BJ (cell line): ENCODE data around the gene B3GALT2. TPM values are rescaled to one million over a fixed set of nuclear protein-coding genes. Genes with fewer than 3 reads are reported as not detected.
"Not testable (repeated sequence)": the region's sequence is repeated elsewhere in the genome, so short reads cannot be mapped to it uniquely, and the experiment has no call there.

Source experiments
- CTCF ChIA-PET: fragments of 350-600 bp; formaldehyde crosslinking; extraction: SDS; loops from one replicate; lab custom pipeline; 2021; ENCODE audit warnings: antibody characterized with exemption, inconsistent platforms; lab: Yijun Ruan, JAX
- POLR2A ChIA-PET: fragments of 300-600 bp; sonication (Branson Sonifier 250); formaldehyde crosslinking; extraction: SDS; loops from one replicate; lab custom pipeline; 2021; ENCODE audit warnings: antibody characterized with exemption; lab: Charles Lee
- DNase-seq: peaks from one replicate; pipeline ENCODE4 v3.0.0-alpha.2; 2011; ENCODE audit warnings: low read depth
- H3K27me3 ChIP-seq: 2 replicates; pipeline ENCODE4 v1.6.0; 2011; ENCODE audit warnings: low read length; ENCODE audit not compliant: control insufficient read depth, insufficient read depth
- H3K36me3 ChIP-seq: 2 replicates; pipeline ENCODE4 v1.5.1; 2011; ENCODE audit warnings: low read length; ENCODE audit not compliant: control insufficient read depth, insufficient read depth
- H3K4me3 ChIP-seq: 2 replicates; pipeline ENCODE4 v1.5.1; 2011; ENCODE audit warnings: low read depth, mild to moderate bottlenecking, control low read depth, low read length
- CTCF ChIP-seq: IDR thresholded peaks from 2 replicates; pipeline ENCODE4 v1.5.1; 2011; ENCODE audit warnings: low read depth, mild to moderate bottlenecking, control low read depth, inconsistent platforms, low read length, moderate library complexity; ENCODE audit not compliant: insufficient read depth
- polyA plus RNA-seq: library from polyadenylated mRNA; depleted of rRNA; stranded (reverse); fragments of >200 nt; gene quantifications from 2 replicates; pipeline ENCODE4 v1.2.3, GENCODE V29; 2011

B3GALT2 gene
- polyA plus RNA-seq, 1 experiment, result 1.5 TPM

DNA sequence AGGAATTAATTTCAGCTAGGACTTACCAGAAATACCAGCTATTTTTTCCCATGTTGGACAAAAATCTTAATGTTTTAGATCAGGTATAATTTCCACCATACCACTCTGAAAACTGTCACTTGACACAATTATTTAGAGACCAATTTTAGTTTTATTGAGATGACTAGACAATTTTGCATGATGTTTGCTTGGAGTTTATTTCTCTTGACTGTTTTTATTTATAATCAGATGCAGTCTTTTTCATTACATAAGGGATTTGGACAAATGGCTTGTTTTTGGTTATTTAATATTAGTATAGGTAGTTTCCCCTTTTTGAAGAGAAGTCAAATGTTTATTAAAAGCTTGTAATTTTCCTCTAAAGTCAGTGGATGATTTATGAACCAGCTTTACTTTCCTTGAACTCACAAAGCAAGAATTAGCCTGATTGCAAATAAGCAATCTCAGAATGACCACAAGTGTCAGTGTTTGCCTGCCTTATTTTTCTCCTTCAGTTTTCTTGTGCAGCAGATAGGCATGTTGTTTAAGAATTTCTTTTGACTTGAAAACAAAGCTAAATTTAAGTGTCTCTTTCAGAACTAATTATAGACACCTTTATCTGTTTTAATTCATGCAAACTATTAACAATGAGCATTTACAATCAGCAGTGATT is 3.8 kb upstream of the B3GALT2 start:
- POLR2A ChIA-PET, result no interaction called here
- CTCF ChIA-PET, result interaction anchor here (0.8 to 2.5 kb wide), 7 partner anchors 9 to 1091 kb away, joined by 3 to 13 read pairs (median 3); no protein-coding TSS in a partner anchor
- no peak overlapping the region for H3K4me3 ChIP-seq
- H3K36me3 ChIP-seq, result no peaks in the 10 kb centered on the region
- no peak for DNase-seq
- H3K27me3 ChIP-seq, result no peaks in the 10 kb centered on the region
- peak; percentile 44 for TF ChIP-seq CTCF

DNA sequence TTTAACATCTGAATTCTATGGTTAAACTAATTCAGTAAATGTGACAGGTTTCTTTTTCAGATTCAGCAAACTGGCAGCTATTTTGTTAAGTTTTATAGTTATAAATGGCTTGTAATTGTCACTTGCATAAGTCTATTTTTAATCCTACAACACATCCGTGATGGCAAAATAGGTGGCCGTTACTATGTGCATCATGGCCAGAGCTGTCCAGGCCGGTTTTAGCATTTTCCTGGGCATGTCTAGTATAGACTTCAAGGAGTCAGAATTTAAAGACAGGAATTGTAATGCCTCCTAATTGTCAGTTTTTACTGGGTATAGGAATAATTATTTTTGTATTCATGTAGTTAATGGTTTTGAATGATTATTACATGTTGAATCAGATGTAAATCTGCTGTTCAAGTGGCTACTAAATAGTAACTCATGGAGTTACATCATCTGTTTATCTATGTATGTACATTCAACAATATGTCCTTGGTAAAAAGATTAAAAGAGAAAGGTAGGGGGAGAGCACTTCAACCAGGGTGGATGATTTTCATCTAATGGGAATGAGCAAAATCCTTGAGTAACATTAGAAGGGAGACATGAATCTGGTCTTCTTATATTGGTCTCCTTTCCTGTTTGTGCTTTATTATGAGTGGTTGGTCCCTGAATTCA is 3.2 kb upstream of the B3GALT2 start:
- Histone ChIP-seq H3K27me3 (no peaks in the 10 kb centered on the region), H3K36me3 (no peaks in the 10 kb centered on the region), H3K4me3 (no peak overlapping the region)
- DNase-seq, result no peak
- POLR2A ChIA-PET, result no interaction called here
- no peak for TF ChIP-seq CTCF
- CTCF ChIA-PET, result interaction anchor here (0.5 to 2.5 kb wide), 5 partner anchors 19 to 1091 kb away, joined by 3 to 13 read pairs (median 4); no protein-coding TSS in a partner anchor

DNA sequence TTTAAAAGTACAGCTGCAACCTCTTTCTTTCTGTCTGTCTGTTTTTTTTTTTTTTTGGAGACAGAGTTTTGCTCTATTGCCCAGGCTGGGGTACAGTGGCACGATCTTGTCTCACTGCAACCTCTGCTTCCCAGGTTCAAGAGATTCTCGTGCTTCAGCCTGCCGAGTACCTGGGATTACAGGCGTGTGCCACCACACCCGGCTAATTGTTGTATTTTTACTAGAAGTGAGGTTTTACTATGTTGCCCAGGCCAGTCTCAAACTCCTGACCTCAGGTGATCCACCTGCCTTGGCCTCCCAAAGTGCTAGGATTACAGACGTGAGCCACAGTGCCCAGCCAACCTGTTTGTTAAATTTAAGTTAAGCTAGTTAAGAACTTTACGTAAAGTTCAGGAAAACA is 2.5 kb upstream of the B3GALT2 start:
- POLR2A ChIA-PET, H3K27me3 ChIP-seq, H3K36me3 ChIP-seq, H3K4me3 ChIP-seq, DNase-seq: not testable (repeated sequence)
- CTCF ChIA-PET, result interaction anchor here (0.5 to 2.5 kb wide), 4 partner anchors 144 to 548 kb away, joined by 3 to 13 read pairs (median 5); no protein-coding TSS in a partner anchor

DNA sequence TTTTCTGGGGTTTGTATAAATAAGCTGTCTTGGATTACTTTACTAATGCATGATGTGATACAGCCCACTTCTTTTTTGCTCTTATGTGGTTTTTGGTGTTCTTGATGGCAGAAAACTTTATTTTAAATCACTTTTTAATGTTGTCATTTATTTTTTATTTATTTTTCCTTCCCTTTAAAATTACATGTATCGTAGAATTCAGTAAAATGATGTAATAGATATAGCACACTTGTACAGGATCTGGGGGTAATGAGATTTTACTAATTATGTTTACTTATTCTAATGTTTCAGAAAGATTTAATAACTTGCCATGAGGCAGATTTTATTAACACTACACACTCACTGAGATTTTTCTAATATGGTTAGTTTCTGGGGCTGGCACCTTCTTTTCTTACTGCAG is 701 bp upstream of the B3GALT2 start:
- Histone ChIP-seq H3K36me3 (no peaks in the 10 kb centered on the region), H3K4me3 (no peak overlapping the region), H3K27me3 (no peaks in the 10 kb centered on the region)
- TF ChIP-seq CTCF, result no peak
- POLR2A ChIA-PET, result no interaction called here
- no peak for DNase-seq
- CTCF ChIA-PET, result interaction anchor here (0.8 to 1.5 kb wide), 3 partner anchors 15 to 149 kb away, joined by 3 read pairs; no protein-coding TSS in a partner anchor

- CTCF ChIA-PET, result interaction anchor here (0.6 to 2.6 kb wide), 3 partner anchors 60 to 153 kb away, joined by 3 to 13 read pairs (median 4); no protein-coding TSS in a partner anchor
- Histone ChIP-seq H3K27me3 (no peaks in the 10 kb centered on the region), H3K36me3 (no peaks in the 10 kb centered on the region), H3K4me3 (0 out of 2 replicates have a peak overlapping the region, but pooled peaks have one; percentile 10)
- no peak for DNase-seq
- POLR2A ChIA-PET, result interaction anchor here (0.5 kb wide), 1 partner anchor 1206 kb away, joined by 5 read pairs; no protein-coding TSS in a partner anchor
- TF ChIP-seq CTCF, result no peak
Observed at GRCh38 chr1:193185211-193185610, 1.2 kb downstream of the B3GALT2 start.
